ENCODE results near the gene EHMT1. TPM values are rescaled to one million over a fixed set of nuclear protein-coding genes. Genes with fewer than 3 reads are reported as not detected.

Gene EHMT1
- total RNA-seq, 2 experiments from 2014 or later: 65.9 to 66.3 TPM

DNA sequence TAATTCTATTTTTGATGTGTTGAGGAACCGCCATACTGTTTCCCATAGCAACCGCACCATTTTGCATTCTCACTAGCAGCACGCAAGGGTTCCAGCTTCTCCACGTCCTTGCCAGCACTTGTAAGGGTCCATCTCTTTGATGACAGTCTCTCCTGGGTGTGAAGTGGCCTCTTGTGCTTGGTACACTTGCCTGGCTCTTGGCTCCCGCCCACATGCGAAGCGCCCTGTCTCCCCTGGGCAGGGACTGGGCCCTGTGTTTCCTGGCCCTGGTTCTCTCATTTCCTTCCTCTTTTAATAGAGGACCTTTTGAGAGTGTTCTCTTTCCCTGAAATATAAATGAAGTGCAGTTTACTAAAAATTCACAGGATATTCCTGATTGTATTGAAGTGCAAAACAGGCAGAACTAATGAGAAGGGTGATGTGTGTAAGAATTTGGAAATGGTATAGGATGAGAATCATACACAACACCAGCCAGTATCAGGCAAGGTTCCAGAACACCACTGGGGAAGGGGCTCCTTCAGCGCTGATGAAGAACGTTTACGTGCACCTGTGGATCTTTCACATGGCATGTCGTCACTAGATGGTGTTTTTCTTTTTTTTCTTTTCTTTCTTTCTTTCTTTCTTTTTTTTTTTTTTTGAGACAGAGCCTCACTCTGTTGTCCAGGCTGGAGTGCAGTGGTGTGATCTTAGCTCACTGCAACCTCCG is 73.0 kb downstream of the EHMT1 start:
- no peaks in the 10 kb centered on the region for H3K9me3 Mint-ChIP-seq
- H3K4me1 Mint-ChIP-seq: peaks cover 48% of the 10 kb centered on the region
- H3K36me3 Mint-ChIP-seq: peaks cover 11% of the 10 kb centered on the region
- DNase-seq: no peak
- H3K27ac Mint-ChIP-seq: peak overlapping the region; percentile 18
- no peak overlapping the region for H3K4me3 Mint-ChIP-seq
- H3K27me3 Mint-ChIP-seq: no peaks in the 10 kb centered on the region

DNA sequence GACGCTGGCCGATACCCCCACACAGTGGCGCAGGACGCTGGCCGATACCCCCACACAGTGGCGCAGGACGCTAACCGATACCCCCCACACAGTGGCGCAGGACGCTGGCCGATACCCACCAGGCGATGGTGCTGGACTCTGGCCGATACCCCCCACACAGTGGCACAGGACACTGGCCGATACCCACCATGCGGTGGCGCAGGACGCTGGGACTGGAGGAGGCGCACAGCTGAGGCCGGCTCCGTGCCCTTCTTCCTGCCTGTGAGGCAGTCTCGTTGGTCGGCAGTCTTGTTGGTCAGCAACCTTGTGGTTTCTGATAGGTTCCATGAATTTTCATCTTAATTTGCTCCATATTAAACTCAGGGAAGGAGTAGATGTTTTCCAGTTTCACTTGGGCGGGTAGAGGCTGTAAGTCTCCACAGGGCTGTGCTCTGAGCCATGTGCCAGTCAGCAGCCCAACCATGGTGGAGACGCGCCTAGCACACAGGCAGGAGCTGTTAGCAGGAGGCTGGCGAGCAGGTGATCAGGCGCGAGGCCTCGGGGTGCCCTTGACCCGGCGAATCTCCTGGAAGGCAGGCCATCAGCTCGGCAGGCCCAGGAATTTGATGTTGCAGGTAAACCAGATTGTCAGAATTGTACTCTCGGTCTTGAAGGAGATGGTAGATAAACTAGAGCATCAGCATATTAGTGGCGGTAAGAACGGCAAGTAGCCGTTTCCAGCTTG is 75.6 kb downstream of the EHMT1 start:
- Mint-ChIP-seq H3K9me3 (no peaks in the 10 kb centered on the region), H3K4me3 (no peak overlapping the region), H3K36me3 (peaks cover 8% of the 10 kb centered on the region), H3K27ac (no peak overlapping the region), H3K4me1 (peaks cover 49% of the 10 kb centered on the region), H3K27me3 (no peaks in the 10 kb centered on the region)
- DNase-seq: no peak

DNA sequence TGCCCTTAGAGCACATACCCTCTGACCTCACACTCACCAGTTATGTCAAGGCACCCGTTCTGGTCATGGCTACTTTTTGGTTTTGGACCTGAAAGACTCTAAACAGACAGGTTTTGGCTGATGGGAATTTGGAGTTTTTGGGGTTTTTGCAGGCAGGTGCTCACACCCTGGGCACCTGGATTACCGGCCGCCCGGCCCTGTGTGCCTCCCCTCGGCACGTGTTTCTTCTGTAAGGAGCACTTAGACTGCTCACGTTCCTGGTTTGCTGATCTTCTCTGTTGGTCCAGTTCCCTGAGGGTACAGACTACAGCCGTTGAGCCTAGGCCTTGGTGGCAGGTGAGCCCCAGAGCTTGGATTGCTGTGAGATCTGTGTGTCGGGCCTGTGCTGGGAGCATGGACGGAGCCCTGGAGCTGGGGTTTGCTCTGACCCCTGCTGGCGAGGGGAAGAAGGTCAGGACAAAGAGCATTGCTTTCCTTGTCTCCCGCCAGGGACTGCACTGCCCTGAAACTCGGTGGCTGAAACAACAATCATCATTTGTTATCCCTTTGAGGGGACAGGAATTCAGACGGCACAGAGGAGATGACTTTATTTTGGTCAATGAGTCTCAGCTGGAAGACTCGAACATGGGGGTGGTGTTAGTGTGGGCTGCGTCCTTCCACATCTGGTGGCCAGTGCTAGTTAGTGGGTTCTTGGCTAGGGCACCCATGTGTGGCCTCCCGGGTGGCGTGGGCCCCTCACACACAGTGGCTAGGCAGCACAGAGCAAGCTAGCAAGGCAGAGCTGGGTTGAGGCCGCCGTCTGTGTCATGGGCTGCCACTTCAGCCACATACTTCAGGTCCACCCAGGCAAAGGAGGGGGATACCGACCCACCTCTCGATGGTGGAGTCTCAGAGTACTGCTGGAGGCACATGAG is 76.4 kb downstream of the EHMT1 start:
- Mint-ChIP-seq H3K27ac (no peak overlapping the region), H3K36me3 (peaks cover 8% of the 10 kb centered on the region), H3K27me3 (no peaks in the 10 kb centered on the region), H3K9me3 (no peaks in the 10 kb centered on the region), H3K4me1 (peaks cover 46% of the 10 kb centered on the region), H3K4me3 (no peak overlapping the region)
- no peak for DNase-seq

DNA sequence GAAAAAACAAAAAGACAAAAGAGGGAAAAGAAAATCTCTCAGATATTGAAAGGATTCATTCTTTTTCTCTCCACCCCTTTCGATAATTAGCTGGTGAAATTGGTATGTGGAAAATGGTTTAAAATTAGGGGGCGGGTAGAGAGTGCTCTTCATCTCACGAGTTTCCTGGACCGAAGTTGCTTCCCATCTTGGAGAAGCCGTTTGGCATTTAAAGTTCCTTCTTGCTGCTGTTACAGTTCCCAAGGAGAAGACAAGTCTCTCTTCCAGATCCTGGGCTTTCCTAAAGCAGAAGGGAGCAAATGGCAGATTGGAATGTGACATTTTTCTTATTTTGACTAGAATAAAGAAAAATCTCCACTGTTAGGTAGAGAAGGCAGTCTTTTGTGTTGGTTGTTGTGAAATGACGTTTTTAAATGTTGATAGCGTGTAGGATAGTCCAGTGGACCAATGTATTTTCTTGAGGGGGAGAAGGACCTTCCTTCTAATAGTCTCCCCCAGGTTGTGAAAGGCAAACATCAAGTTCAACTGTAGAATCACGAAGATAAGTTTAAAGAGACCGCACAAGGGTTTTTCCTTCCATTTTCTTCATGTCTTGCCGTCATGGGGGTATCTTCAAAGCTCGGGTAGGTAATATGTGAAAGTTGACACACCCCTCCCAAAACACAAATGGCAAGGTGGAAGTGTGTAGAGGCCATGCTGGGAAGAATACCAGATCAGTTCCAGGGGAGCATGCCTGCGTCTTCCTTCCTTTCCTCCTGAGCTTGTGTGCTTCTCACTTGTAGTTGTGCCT is 77.5 kb downstream of the EHMT1 start:
- no peak for DNase-seq
- no peak overlapping the region for H3K4me3 Mint-ChIP-seq
- H3K9me3 Mint-ChIP-seq: peaks cover 4% of the 10 kb centered on the region
- H3K4me1 Mint-ChIP-seq: peaks cover 42% of the 10 kb centered on the region
- peaks cover 13% of the 10 kb centered on the region for H3K36me3 Mint-ChIP-seq
- no peak overlapping the region for H3K27ac Mint-ChIP-seq
- no peaks in the 10 kb centered on the region for H3K27me3 Mint-ChIP-seq

DNA sequence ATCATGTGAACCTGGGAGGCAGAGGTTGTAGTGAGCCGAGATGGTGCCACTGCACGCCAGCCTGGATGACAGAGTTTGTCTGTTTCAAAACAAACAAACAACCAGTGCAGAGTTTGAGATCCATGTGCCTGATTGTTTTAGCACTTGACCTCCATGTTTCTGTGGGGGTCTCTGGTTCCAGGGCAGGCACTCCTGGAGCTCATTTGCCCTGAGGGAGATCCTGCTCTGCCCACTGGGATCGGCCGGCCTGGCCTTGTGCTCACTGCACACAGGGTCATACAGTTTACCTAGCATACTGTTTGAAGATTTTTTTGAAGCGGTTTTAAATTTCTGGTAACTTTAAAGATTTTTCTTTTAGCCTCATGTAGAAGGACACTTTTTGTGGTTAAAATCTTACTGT is 78.4 kb downstream of the EHMT1 start:
- Mint-ChIP-seq H3K27me3 (no peaks in the 10 kb centered on the region), H3K9me3 (peaks cover 7% of the 10 kb centered on the region), H3K27ac (no peak overlapping the region), H3K36me3 (peaks cover 18% of the 10 kb centered on the region), H3K4me1 (peaks cover 36% of the 10 kb centered on the region), H3K4me3 (no peak overlapping the region)
- DNase-seq: no peak

DNA sequence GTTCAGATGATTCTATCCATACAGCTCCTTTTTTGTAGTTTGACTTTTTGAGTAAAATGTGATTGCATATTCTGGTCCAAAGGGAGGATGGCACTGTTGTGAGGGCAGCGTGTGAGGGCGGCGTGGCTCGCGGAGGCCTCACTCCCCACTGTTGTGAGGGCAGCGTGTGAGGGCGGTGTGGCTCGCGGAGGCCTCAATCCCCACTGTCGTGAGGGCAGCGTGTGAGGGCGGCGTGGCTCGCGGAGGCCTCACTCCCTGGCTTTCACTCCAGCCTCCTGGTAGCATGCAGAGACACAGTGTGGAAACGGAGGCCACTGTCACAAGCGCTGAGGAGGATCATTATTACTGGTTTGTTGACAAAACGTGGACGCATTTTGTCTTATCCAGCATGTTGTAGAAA is 79.0 kb downstream of the EHMT1 start:
- peaks cover 33% of the 10 kb centered on the region for H3K4me1 Mint-ChIP-seq
- no peak overlapping the region for H3K4me3 Mint-ChIP-seq
- DNase-seq: no peak
- H3K36me3 Mint-ChIP-seq: peaks cover 24% of the 10 kb centered on the region
- peaks cover 9% of the 10 kb centered on the region for H3K9me3 Mint-ChIP-seq
- peak overlapping the region; percentile 52 for H3K27ac Mint-ChIP-seq
- H3K27me3 Mint-ChIP-seq: no peaks in the 10 kb centered on the region

DNA sequence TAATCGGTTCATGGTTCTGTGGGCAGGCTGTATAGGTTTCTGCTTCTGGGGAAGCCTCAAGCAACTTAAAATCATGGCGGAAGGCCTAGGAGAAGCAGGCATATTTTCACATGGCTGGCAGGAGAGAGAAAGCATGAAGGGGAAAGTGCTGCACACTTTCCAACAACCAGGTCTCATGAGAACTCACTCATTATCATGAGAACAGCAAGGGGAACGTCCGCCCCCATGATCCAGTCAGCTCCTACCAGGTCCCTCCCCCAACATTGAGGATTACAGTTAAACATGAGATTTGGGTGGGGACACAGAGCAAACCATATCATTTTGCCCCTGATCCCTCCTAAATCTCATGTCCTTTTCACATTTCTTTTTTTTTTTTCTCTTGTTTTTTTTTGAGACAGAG is 82.1 kb downstream of the EHMT1 start:
- no peak overlapping the region for H3K4me3 Mint-ChIP-seq
- H3K4me1 Mint-ChIP-seq: peaks cover 39% of the 10 kb centered on the region
- H3K9me3 Mint-ChIP-seq: peaks cover 23% of the 10 kb centered on the region
- H3K27ac Mint-ChIP-seq: no peak overlapping the region
- no peaks in the 10 kb centered on the region for H3K27me3 Mint-ChIP-seq
- DNase-seq: no peak
- peaks cover 45% of the 10 kb centered on the region for H3K36me3 Mint-ChIP-seq

DNA sequence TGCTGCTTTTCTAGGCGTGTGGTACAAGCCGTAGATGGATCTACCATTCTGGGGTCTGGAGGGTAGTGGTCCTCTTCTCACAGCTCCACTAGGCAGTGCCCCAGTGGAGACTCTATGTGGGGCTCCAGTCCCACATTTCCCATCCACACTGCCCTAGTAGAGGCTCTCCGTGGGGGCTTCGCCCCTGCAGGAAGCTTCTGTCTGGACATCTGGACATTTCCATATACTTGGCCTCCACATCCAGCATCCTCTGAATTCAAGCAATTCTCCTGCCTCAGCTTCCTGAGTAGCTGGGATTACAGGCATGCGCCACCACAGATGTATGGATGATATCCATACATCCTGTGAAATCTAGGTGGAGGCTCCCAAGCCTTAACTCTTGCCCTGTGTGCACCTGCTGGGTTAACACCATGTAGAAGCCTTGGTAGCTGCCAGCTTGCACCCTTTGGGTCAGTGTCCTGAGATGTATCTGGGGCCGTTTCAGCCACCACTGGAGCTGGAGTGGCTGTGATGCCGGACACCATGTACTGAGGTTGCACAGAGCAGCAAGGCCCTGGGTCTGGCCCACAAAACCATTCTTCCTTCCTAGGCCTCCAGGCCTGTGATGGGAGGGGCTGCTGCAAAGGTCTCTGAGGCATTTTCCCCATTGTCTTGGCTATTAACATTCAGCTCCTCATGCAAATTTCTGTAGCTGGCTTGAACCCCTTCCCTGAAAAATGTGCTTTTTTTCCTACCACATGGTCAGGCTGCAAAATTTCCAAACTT is 84.0 kb downstream of the EHMT1 start:
- Mint-ChIP-seq H3K4me1 (peaks cover 37% of the 10 kb centered on the region), H3K36me3 (peaks cover 42% of the 10 kb centered on the region), H3K9me3 (peaks cover 23% of the 10 kb centered on the region), H3K27ac (no peak overlapping the region), H3K4me3 (no peak overlapping the region), H3K27me3 (no peaks in the 10 kb centered on the region)
- no peak for DNase-seq

DNA sequence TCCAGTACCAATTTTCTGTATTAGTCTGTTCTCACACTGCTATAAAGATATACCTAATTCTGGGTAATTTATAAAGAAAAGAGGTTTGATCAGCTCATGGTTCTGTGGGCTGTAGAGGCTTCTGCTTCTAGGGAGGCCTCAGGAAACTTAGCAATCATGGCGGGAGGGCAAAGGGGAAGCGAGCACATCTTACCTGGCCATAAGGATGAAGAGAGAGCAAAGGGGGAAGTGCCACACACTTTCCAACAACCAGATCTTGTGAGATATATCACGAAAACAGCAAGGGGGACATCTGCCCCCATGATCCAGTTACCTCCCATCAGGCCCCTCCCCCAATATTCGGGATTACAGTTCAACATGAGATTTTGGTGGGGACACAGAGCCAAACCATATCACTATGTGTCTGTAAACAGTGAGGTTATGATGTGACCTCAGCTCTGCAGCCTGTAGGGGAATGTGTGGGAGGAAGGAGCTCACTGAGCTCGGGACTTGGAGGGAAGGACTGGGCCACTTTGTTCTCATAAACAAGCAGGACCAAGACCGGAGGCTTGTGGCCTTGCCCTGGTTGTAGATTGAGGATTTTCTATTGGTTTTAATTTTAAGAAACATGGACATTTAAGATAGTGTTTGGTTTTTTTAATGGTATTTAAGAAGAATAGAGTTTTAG is 85.2 kb downstream of the EHMT1 start:
- DNase-seq: no peak
- Mint-ChIP-seq H3K27me3 (no peaks in the 10 kb centered on the region), H3K4me1 (peaks cover 39% of the 10 kb centered on the region), H3K4me3 (no peak overlapping the region), H3K36me3 (peaks cover 42% of the 10 kb centered on the region), H3K9me3 (peaks cover 23% of the 10 kb centered on the region), H3K27ac (no peak overlapping the region)

DNA sequence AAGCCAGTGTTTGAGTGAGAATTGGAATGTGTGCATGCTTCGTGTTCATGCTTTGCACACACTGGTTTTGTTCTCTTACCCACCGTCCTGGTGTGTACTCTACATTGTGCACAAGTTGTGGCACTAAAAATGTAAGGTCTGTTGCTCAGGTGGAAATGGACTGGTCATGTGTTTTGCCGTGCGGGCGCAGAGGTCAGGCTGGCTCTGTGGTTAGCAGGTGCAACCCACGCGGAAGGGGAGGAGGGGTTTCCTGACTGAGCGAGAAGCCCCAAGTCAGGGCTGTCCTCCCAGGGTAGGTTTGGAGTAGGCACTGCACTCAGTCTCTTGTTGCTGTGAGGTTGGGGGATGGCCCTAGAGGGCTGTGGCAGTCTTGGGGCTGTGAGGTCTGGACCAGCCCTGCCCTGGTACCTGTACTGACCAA is 86.6 kb downstream of the EHMT1 start:
- H3K27me3 Mint-ChIP-seq: no peaks in the 10 kb centered on the region
- peak overlapping the region; percentile 3 for H3K4me3 Mint-ChIP-seq
- peaks cover 23% of the 10 kb centered on the region for H3K9me3 Mint-ChIP-seq
- H3K4me1 Mint-ChIP-seq: peaks cover 35% of the 10 kb centered on the region
- peak; percentile 52 for DNase-seq
- peaks cover 42% of the 10 kb centered on the region for H3K36me3 Mint-ChIP-seq
- H3K27ac Mint-ChIP-seq: peak overlapping the region; percentile 36

DNA sequence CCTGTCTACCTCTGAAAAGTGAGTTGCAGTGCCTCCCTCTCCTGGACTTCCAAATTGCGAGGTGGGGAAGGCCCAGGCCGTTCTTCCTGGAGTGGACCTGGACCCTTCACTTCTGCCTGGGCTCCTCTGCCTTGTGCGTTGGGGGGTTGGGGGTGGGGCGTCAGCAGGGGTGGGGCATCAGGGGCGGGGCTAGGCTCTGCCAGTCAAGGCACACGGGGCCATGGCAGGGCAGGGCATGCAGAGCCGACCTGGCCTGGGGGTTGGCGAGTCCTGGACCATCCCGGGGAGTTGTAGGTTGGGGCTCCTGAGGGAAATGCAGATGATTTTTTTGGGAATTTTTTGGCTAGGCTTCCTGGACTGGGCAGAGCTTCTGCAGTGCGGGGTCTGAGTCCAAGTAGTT is 87.1 kb downstream of the EHMT1 start:
- Mint-ChIP-seq H3K27me3 (no peaks in the 10 kb centered on the region), H3K4me1 (peaks cover 33% of the 10 kb centered on the region), H3K36me3 (peaks cover 37% of the 10 kb centered on the region), H3K9me3 (peaks cover 19% of the 10 kb centered on the region), H3K27ac (no peak overlapping the region), H3K4me3 (no peak overlapping the region)
- no peak for DNase-seq

DNA sequence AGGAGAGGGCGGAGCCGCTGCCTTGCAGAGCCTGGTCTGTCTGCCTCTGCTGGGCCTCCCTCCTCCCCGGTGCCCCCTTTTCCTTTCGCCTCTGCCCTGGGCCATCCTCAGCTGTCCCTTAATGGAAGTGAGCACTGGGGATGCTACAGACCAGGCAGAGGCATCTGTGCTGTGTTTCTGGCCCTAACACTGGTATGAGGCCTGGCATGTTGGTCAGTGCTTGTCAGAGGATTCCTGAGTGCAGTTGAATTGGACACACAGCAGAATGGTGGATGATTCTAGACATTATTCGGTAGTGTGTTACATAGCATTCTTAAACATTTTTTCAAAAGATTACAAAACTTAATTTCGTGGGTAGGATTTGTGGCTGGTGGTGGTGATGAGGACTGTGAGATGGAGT is 88.6 kb downstream of the EHMT1 start:
- H3K9me3 Mint-ChIP-seq: peaks cover 15% of the 10 kb centered on the region
- H3K4me1 Mint-ChIP-seq: peaks cover 37% of the 10 kb centered on the region
- no peak for DNase-seq
- no peak overlapping the region for H3K4me3 Mint-ChIP-seq
- no peak overlapping the region for H3K27ac Mint-ChIP-seq
- H3K27me3 Mint-ChIP-seq: no peaks in the 10 kb centered on the region
- peaks cover 39% of the 10 kb centered on the region for H3K36me3 Mint-ChIP-seq

DNA sequence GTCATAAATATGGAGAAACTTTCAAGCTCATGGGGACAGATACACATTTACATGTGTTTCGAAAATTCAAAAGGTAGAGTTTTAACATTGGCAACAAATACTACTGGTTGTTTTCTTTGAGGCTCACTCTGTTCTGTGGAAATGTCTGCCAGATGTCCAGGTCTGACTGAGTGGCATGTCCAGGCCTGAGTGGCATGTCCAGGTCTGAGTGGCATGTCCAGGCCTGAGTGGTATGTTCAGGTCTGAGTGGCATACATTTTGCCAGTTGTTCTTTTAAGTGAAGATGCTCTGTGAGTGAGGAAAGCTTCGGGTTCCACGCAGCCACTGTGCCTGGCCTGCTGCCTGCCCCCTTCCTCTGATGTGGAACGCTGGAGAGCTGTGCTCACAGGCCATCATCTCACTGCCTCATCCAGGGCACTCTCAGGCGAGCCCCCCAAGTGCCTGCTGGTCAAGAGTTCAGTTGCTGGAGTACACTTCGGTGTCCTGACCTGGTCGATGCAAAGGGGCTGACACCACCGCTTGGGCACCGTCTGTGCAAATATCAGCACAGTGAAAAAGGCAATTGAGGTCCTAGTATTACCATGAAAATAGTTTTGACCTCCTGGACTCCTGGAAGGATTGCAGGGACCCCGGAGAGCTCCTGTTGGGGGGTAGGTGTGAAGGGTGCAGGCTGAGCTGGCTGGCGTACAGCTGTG is 89.9 kb downstream of the EHMT1 start:
- Mint-ChIP-seq H3K4me3 (no peak overlapping the region), H3K9me3 (peaks cover 8% of the 10 kb centered on the region), H3K27ac (no peak overlapping the region), H3K36me3 (peaks cover 34% of the 10 kb centered on the region), H3K27me3 (no peaks in the 10 kb centered on the region), H3K4me1 (peaks cover 37% of the 10 kb centered on the region)
- no peak for DNase-seq

Data from activated naive CD8-positive, alpha-beta T cell treated with anti-CD3 and anti-CD28 coated beads for 36 hours (primary cell).